Transverse colon (tissue), 4 donors: ENCODE data around the gene TNS3. TPM values are rescaled to one million over a fixed set of nuclear protein-coding genes. Genes with fewer than 3 reads are reported as not detected.

Source experiments
- DNase-seq: peaks from one replicate; pipeline ENCODE4 v3.0.0-alpha.2; 2019
- H3K27ac ChIP-seq, 4 donors: fragments of 200-600 bp; sonication (generic); 2 replicates each; pipeline ENCODE4 v1.5.1; 2016 to 2018; ENCODE audit warnings: inconsistent platforms in 4 of 4
- H3K27me3 ChIP-seq: fragments of 200-600 bp; sonication (generic); 2 replicates; pipeline ENCODE4 v1.5.1; 2017; ENCODE audit warnings: inconsistent platforms
- H3K36me3 ChIP-seq, 4 donors: fragments of 200-600 bp; sonication (generic); 2 replicates each; pipeline ENCODE4 v1.5.1; 2017 to 2019; ENCODE audit warnings: inconsistent platforms in 4 of 4
- H3K4me1 ChIP-seq, 4 donors: fragments of 200-600 bp; sonication (generic); 2 replicates each; pipeline ENCODE4 v1.5.1; 2017 to 2020; ENCODE audit warnings: inconsistent platforms in 4 of 4
- H3K4me3 ChIP-seq, 4 donors: fragments of 200-600 bp; sonication (generic); 1 replicate in 1 of 4; 2 replicates in 3 of 4; pipeline versions ENCODE4 v1.5.1 to v1.6.1; 2017 to 2019; ENCODE audit warnings: inconsistent platforms in 4 of 4
- H3K9me3 ChIP-seq, 2 donors: fragments of 200-600 bp; sonication (generic); 2 replicates each; pipeline ENCODE4 v1.5.1; 2017 to 2019; ENCODE audit warnings: inconsistent platforms in 2 of 2
- CTCF ChIP-seq, 5 experiments: fragments of 200-600 bp in 3 of 5; fragments of 450-650 bp in 2 of 5; sonication (generic) in 3 of 5; IDR thresholded peaks; 1 replicate in 2 of 5; 2 replicates in 3 of 5; pipeline ENCODE4 v1.5.1; 2016 to 2017; ENCODE audit warnings: antibody characterized with exemption in 5 of 5, inconsistent platforms in 3 of 5, mild to moderate bottlenecking in 2 of 5, moderate library complexity in 1 of 5
- EP300 ChIP-seq: sonication (generic); formaldehyde crosslinking; IDR thresholded peaks from one replicate; pipeline ENCODE4 v1.6.1; 2017; ENCODE audit warnings: antibody characterized with exemption, low read depth
- POLR2A ChIP-seq: fragments of 450-650 bp; IDR thresholded peaks from one replicate; pipeline ENCODE4 v1.6.1; 2016; ENCODE audit warnings: antibody characterized with exemption, mild to moderate bottlenecking, moderate library complexity
- POLR2AphosphoS5 ChIP-seq, 3 donors: sonication (generic); formaldehyde crosslinking; IDR thresholded peaks; one replicate each; pipeline ENCODE4 v1.6.1; 2016; ENCODE audit warnings: antibody characterized with exemption in 3 of 3
- WGBS, 2 donors: methylation state at CpG; one replicate each; pipeline ENCODE4 v1.1.5; 2018; ENCODE audit warnings: low coverage in 1 of 2; 5-methylcytosine and 5-hydroxymethylcytosine counted together
- in situ Hi-C, 4 donors: fragments of 200-750 bp; cut with MboI; loops; one replicate each; pipeline versions ENCODE4 v1.15.0 to v1.15.1; 2017; ENCODE audit warnings: low sequenced_read_pairs in 3 of 4, low pct_ligation_motif_present in 1 of 4, low pct_unique_long_range_greater_than_20kb in 1 of 4
- intact Hi-C: fragments of 100-400 bp; cut with DNase I; formaldehyde crosslinking; loops from one replicate; pipeline ENCODE4 v1.15.1; 2023; ENCODE audit warnings: low total_unique reads
- total RNA-seq, 4 donors: library from RNA; depleted of rRNA; stranded (reverse); fragments of >200 nt; gene quantifications; one replicate each; pipeline ENCODE4 v1.1.0, GENCODE V29; 2016

The TNS3 gene
- total RNA-seq, 4 donors from 2014 or later = 58.5 to 104 (median 72.7) TPM

DNA sequence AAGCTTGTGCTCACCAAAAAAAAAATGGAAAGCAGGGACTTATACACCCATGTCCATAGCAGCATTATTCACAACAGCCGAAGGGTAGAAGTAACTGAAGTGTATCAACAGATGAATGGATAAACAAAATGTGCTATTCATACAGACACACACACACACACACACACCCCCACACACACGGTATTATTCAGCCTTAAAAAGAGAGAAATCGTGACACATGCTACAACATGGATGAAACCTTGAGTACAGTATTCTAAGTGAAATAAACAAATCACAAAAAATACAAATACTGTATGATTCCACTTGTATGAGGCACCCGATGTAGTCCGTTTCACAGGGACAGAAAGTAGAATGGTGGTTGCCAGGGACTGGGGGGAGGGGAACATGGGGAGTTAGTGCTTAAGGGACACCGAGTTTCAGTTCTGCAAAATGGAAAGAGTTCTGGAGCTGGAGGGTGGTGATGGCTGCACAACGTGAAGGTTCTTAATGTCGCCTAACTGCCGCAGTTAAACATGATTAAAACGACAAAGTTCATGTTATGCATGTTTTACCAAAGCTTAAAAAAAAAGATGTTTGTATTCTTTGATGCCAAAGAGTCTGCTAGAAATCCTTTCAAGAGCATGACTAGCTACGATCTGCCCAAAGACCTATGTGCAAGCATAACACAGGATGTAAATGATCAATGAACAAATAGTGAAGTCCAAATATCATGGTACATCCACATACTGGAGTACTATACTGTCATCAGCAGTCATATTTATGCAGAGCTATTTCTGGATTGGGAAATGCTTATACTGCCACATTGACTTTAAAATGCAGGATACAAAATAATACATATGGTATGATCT, 7.2 kb downstream of the TNS3 start:
- H3K4me3 ChIP-seq = no peak overlapping the region
- peaks cover 61 to 95% (median 79%) of the 10 kb centered on the region in 4 donors for H3K4me1 ChIP-seq
- H3K27me3 ChIP-seq = no peaks in the 10 kb centered on the region
- DNase-seq = peak; percentile 75
- H3K27ac ChIP-seq = peak overlapping the region; percentile 82 to 93 (median 90)
- in situ Hi-C loops = loop anchor here in 2 of 4 donors (25.0 kb wide), 2 partner anchors 112 to 238 kb away; no protein-coding TSS in a partner anchor
- H3K9me3 ChIP-seq = no peaks in the 10 kb centered on the region
- H3K36me3 ChIP-seq = no peaks in the 10 kb centered on the region
- WGBS, 2 donors = 43 to 51% methylated on average over 7 to 11 of the region's 11 CpGs
- intact Hi-C loops = no loop called here
- no peak for TF ChIP-seq POLR2A

DNA sequence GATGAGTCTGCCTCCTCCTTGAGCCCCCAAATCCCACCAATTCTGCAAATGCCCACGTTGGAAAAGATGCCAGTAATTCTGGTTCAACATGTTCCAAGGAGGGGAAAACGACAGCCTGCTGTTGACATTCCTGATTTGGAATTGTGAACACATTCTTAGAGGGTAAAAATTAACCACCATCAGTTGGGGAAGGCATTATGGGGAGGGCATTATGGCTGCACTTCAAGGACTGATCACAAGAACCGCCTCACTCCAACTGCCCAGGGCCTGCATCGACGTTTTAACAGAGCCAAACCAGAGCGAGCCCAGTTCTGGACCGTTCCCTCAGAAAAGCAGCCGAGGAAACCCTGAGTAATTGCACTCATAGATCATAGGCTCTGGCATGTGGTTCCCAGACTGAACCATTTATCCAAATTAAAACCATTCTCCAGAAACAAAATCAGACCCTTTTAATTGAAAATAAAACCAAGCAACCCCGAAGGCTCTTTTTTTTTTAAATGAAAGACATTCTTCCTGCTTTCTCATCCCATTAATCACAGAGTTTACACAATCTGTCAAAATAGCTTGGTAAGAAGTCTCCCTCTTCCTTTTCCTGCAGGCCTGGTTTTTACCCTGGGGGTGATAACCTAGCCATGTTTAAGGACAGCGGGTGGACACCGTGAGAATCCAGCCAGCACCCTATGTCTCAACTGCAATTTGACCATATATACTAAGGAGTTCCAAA, 8.0 kb downstream of the TNS3 start:
- no peak for DNase-seq
- H3K4me3 ChIP-seq = no peak overlapping the region
- intact Hi-C loops = no loop called here

GRCh38 chr7:47572939-47573757, 8.8 kb downstream of the TNS3 start:
- H3K9me3 ChIP-seq = no peaks in the 10 kb centered on the region
- no peak for TF ChIP-seq POLR2AphosphoS5 (IDR thresholded peaks at IDR 0.05)
- no peak for TF ChIP-seq CTCF (IDR thresholded peaks at IDR 0.05)
- no peak for TF ChIP-seq EP300
- no peak for TF ChIP-seq POLR2A
- intact Hi-C loops = no loop called here
- WGBS, 2 donors = 57 to 68% methylated on average over 6 to 19 of the region's 19 CpGs
- H3K36me3 ChIP-seq = no peaks in the 10 kb centered on the region
- in situ Hi-C loops = no loop called here
- H3K27me3 ChIP-seq = no peaks in the 10 kb centered on the region
- peaks cover 61 to 82% (median 75%) of the 10 kb centered on the region in 4 donors for H3K4me1 ChIP-seq
- DNase-seq = no peak
- H3K27ac ChIP-seq = peak overlapping the region; percentile 82 to 93 (median 90)
- H3K4me3 ChIP-seq = no peak overlapping the region

More for the DNA sequence above, 8.0 kb downstream of the TNS3 start:
- Histone ChIP-seq H3K36me3 (no peaks in the 10 kb centered on the region), H3K9me3 (no peaks in the 10 kb centered on the region), H3K27ac (peak overlapping the region; percentile 82 to 93 (median 90)), H3K4me1 (peaks cover 61 to 88% (median 76%) of the 10 kb centered on the region in 4 donors), H3K27me3 (no peaks in the 10 kb centered on the region)
- in situ Hi-C loops = no loop called here
- WGBS, 2 donors = 19% methylated on average over 7 to 11 of the region's 11 CpGs
- TF ChIP-seq POLR2AphosphoS5 (IDR thresholded peaks at IDR 0.05) = no peak
- no peak for TF ChIP-seq POLR2A
- TF ChIP-seq CTCF (IDR thresholded peaks at IDR 0.05) = no peak
- no peak for TF ChIP-seq EP300

- peak overlapping the region; percentile 82 to 93 (median 90) for H3K27ac ChIP-seq
- H3K4me1 ChIP-seq = peaks cover 58 to 72% (median 67%) of the 10 kb centered on the region in 4 donors
- no peaks in the 10 kb centered on the region for H3K9me3 ChIP-seq
- no peaks in the 10 kb centered on the region for H3K36me3 ChIP-seq
- peak overlapping the region in 1 of 4 donors; percentile 2 for H3K4me3 ChIP-seq
- no peaks in the 10 kb centered on the region for H3K27me3 ChIP-seq
- peak; percentile 61 for DNase-seq
- WGBS, 2 donors = 18 to 43% methylated on average over 3 to 14 of the region's 14 CpGs
- TF ChIP-seq POLR2A (no peak), EP300 (no peak), POLR2AphosphoS5 (IDR thresholded peaks at IDR 0.05) (no peak), CTCF (IDR thresholded peaks at IDR 0.05) (no peak)
- intact Hi-C loops (no loop called here), in situ Hi-C loops (no loop called here)
Measured at GRCh38 chr7:47572094-47572445, 9.8 kb downstream of the TNS3 start.
